Breast epithelium (tissue), 3 donors: ENCODE results near the gene CBARP.

Experiments used
- CTCF ChIP-seq, 3 donors: fragments of 450-650 bp; IDR thresholded peaks; one replicate each; pipeline ENCODE4 v1.5.1; 2016 to 2017; ENCODE audit warnings: antibody characterized with exemption in 3 of 3, mild to moderate bottlenecking in 3 of 3, moderate library complexity in 3 of 3
- POLR2A ChIP-seq: fragments of 450-650 bp; IDR thresholded peaks from one replicate; pipeline ENCODE4 v1.6.1; 2016; ENCODE audit warnings: antibody characterized with exemption, mild to moderate bottlenecking, moderate library complexity
- POLR2AphosphoS5 ChIP-seq, 3 donors: sonication (generic); formaldehyde crosslinking; IDR thresholded peaks; one replicate each; pipeline ENCODE4 v1.6.1; 2017; ENCODE audit warnings: antibody characterized with exemption in 3 of 3

- no peak for TF ChIP-seq POLR2A
- TF ChIP-seq CTCF (IDR thresholded peaks at IDR 0.05), result no peak
- peak in 1 of 3 donors; percentile 6 for TF ChIP-seq POLR2AphosphoS5 (IDR thresholded peaks at IDR 0.05)
These were observed 9.9 kb upstream of the CBARP start for GRCh38 chr19:1247748-1248138.
